Lower leg skin (tissue), 4 donors: ENCODE data around the gene ITSN1. TPM values are rescaled to one million over a fixed set of nuclear protein-coding genes. Genes with fewer than 3 reads are reported as not detected.

Source experiments
- DNase-seq, 2 donors: peaks; one replicate each; pipeline ENCODE4 v3.0.0-alpha.2; 2019; ENCODE audit warnings: low spot score in 2 of 2
- H3K4me3 ChIP-seq: fragments of 200-600 bp; sonication (generic); 2 replicates; pipeline ENCODE4 v1.5.1; 2017; ENCODE audit warnings: mild to moderate bottlenecking, low read depth; ENCODE audit not compliant: poor library complexity, severe bottlenecking
- POLR2A ChIP-seq, 2 donors: fragments of 450-650 bp; IDR thresholded peaks; one replicate each; pipeline ENCODE4 v1.6.1; 2016 to 2017; ENCODE audit warnings: antibody characterized with exemption in 2 of 2, mild to moderate bottlenecking in 1 of 2, moderate library complexity in 1 of 2
- WGBS, 2 donors: methylation state at CpG; one replicate each; pipeline ENCODE4 v1.1.5; 2018; 5-methylcytosine and 5-hydroxymethylcytosine counted together
- intact Hi-C: fragments of 100-400 bp; cut with DNase I; formaldehyde crosslinking; loops from one replicate; pipeline ENCODE4 v1.15.0; 2023; ENCODE audit warnings: low total_unique reads
- total RNA-seq, 4 donors: library from RNA; depleted of rRNA; stranded (reverse); fragments of >200 nt; gene quantifications; one replicate each; pipeline ENCODE4 v1.1.0, GENCODE V29; 2016
- TF ChIP-seq, protein P1 (sequence below), 3 donors: fragments of 450-650 bp; IDR thresholded peaks; one replicate each; pipeline ENCODE4 v1.5.1; 2016; ENCODE audit warnings: antibody characterized with exemption in 3 of 3, mild to moderate bottlenecking in 3 of 3, moderate library complexity in 2 of 3

ITSN1 gene
- total RNA-seq, 4 donors from 2014 or later: 17.4 to 39.5 (median 31.7) TPM

DNA sequence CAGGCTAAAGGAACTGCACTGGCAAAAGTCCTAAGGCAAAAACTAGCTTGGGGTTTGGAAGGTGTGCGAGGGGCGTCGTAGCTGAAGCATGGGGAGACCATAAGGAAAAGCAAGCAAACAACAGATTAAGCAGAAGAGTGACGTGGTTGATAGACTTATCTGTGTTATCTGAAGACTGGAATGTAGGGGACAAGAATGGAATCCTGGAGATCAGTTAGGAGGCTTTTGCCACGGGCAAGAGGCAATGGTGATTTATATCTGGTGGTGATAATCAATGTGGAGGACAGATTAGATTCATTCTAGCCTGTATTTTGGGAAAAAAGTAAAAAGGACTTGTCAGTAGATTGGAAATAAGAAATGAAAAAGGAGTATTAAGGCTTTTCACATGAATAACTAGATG, 97.4 kb downstream of the ITSN1 start:
- DNase-seq: no peak
- intact Hi-C loops: no loop called here
- H3K4me3 ChIP-seq: no peak overlapping the region
- no peak for TF ChIP-seq POLR2A (IDR thresholded peaks at IDR 0.05)
- TF ChIP-seq, protein P1, sequence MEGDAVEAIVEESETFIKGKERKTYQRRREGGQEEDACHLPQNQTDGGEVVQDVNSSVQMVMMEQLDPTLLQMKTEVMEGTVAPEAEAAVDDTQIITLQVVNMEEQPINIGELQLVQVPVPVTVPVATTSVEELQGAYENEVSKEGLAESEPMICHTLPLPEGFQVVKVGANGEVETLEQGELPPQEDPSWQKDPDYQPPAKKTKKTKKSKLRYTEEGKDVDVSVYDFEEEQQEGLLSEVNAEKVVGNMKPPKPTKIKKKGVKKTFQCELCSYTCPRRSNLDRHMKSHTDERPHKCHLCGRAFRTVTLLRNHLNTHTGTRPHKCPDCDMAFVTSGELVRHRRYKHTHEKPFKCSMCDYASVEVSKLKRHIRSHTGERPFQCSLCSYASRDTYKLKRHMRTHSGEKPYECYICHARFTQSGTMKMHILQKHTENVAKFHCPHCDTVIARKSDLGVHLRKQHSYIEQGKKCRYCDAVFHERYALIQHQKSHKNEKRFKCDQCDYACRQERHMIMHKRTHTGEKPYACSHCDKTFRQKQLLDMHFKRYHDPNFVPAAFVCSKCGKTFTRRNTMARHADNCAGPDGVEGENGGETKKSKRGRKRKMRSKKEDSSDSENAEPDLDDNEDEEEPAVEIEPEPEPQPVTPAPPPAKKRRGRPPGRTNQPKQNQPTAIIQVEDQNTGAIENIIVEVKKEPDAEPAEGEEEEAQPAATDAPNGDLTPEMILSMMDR (IDR thresholded peaks at IDR 0.05): no peak
- WGBS, 2 donors: 88 to 89% methylated on average over 5 of the region's 5 CpGs

DNA sequence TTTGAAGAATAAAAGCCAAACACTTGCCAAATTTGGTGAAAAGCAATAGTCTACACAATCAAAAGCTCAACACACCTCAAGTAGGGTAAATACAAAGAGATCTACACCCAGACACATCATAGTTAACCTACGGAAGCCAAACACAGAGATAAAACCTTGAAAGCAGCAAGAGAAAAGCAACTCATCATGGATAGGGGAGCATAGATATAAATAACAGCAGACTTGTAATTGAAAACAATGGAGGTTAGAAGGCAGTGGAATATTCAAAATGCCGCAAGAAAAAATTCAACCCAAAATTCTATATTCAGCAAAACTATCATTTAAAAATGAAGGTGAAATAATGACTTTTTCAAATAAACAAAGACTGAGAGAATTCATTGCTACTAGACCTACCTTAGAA, 105.1 kb downstream of the ITSN1 start:
- no peak overlapping the region for H3K4me3 ChIP-seq
- DNase-seq: no peak
- intact Hi-C loops: no loop called here
- WGBS, 2 donors: 96 to 97% methylated on average over 2 of the region's 2 CpGs
- TF ChIP-seq, protein P1 (IDR thresholded peaks at IDR 0.05): no peak
- no peak for TF ChIP-seq POLR2A (IDR thresholded peaks at IDR 0.05)

DNA sequence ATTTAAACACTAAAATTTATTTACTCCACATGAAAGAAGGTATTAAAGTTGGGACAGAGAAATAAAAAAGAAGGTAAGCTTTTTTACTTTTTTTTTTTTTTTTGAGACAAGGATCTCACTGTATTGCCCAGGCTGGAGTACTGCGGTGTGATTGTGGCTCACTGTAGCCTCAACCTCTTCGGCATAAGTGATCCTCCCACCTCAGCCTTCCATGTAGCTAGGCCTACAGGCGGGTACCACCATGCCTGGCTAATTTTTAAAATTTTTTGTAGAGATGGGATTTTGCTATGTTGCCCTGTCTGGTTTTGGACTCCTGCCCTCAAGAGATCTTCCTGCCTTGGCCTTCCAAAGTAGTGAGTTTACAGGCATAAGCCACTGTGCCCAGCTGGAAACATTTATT, 106.6 kb downstream of the ITSN1 start:
- intact Hi-C loops: no loop called here
- DNase-seq: no peak
- 95 to 98% methylated on average over 3 of the region's 3 CpGs for WGBS, 2 donors
- no peak for TF ChIP-seq POLR2A (IDR thresholded peaks at IDR 0.05)
- TF ChIP-seq, protein P1 (IDR thresholded peaks at IDR 0.05): no peak
- no peak overlapping the region for H3K4me3 ChIP-seq

DNA sequence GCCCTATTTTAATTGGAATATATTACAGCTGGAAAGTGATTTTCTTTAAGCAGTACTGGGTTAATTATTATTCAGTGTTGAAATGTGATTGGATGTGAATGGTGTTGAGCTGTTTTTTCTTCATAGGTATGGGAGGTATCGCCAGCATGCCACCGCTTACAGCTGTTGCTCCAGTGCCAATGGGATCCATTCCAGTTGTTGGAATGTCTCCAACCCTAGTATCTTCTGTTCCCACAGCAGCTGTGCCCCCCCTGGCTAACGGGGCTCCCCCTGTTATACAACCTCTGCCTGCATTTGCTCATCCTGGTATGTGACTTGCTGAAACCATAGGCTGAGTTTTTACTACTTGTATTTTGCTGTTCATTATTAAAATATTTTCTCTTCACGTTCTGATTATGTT, 107.7 kb downstream of the ITSN1 start:
- intact Hi-C loops: no loop called here
- 28 to 35% methylated on average over 4 of the region's 4 CpGs for WGBS, 2 donors
- no peak for DNase-seq
- H3K4me3 ChIP-seq: no peak overlapping the region
- TF ChIP-seq POLR2A (IDR thresholded peaks at IDR 0.05): no peak
- TF ChIP-seq, protein P1 (IDR thresholded peaks at IDR 0.05): no peak

DNA sequence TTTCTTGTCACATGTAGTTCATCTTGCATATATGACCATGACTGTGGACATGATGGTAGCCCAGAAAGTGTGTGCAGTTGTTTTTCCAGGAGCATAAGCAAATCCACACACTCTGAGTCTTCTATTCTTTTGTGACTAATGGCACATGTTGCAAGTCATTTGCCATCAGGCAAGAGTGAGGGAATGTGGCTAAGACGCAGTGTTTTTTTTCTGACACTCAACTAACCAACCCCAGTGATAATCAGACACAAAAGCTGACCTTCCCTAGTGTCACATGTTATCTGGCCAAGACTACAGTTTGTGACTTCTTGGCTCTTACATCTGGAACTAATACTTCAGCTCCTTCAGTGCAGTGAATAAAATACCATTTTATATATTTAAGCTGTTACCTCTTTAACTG, 108.8 kb downstream of the ITSN1 start:
- 30 to 33% methylated on average over 1 of the region's 1 CpG for WGBS, 2 donors
- intact Hi-C loops: no loop called here
- DNase-seq: no peak
- no peak overlapping the region for H3K4me3 ChIP-seq
- TF ChIP-seq, protein P1 (IDR thresholded peaks at IDR 0.05): no peak

DNA sequence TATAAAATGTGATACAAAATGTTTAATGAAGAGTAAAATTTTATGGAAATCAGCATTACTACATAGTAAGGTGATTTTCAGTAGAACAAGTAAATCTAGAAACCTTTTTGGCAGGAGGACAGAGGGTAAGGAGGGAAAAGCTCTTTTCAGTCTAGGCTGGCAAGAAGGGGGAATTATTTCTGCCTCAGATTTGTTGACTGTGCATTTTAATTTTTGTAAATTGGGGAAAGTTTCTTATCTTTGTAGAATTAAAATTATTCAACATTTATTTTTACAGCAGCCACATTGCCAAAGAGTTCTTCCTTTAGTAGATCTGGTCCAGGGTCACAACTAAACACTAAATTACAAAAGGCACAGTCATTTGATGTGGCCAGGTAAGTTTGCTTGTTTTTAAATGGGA, 109.2 kb downstream of the ITSN1 start:
- no peak for DNase-seq
- H3K4me3 ChIP-seq: no peak overlapping the region
- intact Hi-C loops: no loop called here
- TF ChIP-seq POLR2A (IDR thresholded peaks at IDR 0.05): no peak
- TF ChIP-seq, protein P1 (IDR thresholded peaks at IDR 0.05): no peak
